Measurements from ENCODE around the gene ITGB4. TPM values are rescaled to one million over a fixed set of nuclear protein-coding genes. Genes with fewer than 3 reads are reported as not detected.

The ITGB4 gene
- total and polyA plus RNA-seq, 2 of the 13 experiments (the other 11 are each of a cell fraction or from before 2014, with no cell fraction given), result 6.9 to 14.5 TPM

DNA sequence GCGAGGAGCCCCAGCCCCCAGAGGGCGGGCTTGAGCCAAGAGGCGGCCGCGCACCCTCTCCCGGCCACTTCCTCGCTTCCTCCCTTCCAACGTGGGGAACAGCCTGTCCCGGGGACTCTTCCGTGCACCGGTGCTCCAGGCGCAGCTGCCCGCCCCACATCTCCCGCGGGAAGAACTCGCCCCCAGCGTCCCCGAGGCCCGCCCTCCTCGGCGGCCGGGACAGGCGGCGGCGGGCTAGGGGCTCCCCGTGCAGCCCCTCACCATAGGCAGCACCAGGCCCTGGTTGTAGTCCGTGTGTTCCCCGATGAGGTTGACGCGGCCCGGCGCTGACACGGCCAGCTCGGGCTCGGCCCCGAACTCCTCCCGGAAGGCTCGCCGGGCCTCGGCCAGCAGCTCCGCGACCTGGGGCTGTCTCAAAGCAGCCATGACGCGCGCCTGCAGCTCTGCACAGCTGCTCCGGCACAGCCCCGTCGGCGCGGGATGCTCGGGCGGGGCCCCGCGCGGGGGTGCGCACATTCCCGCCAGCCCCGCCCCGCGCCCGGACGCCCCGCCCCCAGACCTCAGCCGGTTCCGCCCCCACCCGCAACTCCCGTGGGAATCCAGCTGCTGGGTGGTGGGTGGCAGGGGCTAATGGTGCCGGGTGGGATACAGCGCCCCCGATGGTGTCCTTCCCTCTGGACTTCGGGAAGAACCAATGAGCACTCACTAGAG is 43.6 kb downstream of the ITGB4 start, which contains the start of gene GALK1 (continued):
- TF ChIP-seq, protein P1, sequence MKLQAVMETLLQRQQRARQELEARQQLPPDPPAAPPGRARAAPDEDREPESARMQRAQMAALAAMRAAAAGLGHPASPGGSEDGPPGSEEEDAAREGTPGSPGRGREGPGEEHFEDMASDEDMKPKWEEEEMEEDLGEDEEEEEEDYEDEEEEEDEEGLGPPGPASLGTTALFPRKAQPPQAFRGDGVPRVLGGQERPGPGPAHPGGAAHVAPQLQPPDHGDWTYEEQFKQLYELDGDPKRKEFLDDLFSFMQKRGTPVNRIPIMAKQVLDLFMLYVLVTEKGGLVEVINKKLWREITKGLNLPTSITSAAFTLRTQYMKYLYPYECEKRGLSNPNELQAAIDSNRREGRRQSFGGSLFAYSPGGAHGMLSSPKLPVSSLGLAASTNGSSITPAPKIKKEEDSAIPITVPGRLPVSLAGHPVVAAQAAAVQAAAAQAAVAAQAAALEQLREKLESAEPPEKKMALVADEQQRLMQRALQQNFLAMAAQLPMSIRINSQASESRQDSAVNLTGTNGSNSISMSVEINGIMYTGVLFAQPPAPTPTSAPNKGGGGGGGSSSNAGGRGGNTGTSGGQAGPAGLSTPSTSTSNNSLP (IDR thresholded peaks at IDR 0.05; ENCODE audit: low read depth, low read length), result no peak
- 0 out of 2 replicates have a peak, but pooled peaks have one; percentile 32 for TF ChIP-seq CAMTA2 (CRISPR knock-in tag; IDR thresholded peaks at IDR 0.05; ENCODE audit: borderline replicate concordance)
- peak; percentile 65 for TF ChIP-seq HNRNPK (IDR thresholded peaks at IDR 0.05; ENCODE audit: low read depth, low read length, poor library complexity, severe bottlenecking)
- peak; percentile 61 for TF ChIP-seq ZBTB43 (CRISPR knock-in tag; conservative IDR thresholded peaks at IDR 0.05)
- peak; percentile 90; the same call in 1 of the 2 replicates for TF ChIP-seq ZMYM2 (CRISPR knock-in tag; IDR thresholded peaks at IDR 0.05)
- no peak for TF ChIP-seq ZNF24 (IDR thresholded peaks at IDR 0.05)
- no peak; the same call in 1 of the 2 replicates for TF ChIP-seq PITX1 (CRISPR knock-in tag; IDR thresholded peaks at IDR 0.05)
- 0 out of 2 replicates have a peak, but pooled peaks have one; percentile 29 for TF ChIP-seq ZNF607 (CRISPR knock-in tag; IDR thresholded peaks at IDR 0.05; ENCODE audit: borderline replicate concordance)
- TF ChIP-seq, protein P2, sequence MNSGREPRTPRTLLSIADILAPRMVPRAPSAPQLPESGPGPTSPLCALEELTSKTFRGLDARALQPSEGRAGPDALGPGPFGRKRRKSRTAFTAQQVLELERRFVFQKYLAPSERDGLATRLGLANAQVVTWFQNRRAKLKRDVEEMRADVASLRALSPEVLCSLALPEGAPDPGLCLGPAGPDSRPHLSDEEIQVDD (CRISPR knock-in tag; IDR thresholded peaks at IDR 0.05; ENCODE audit: borderline replicate concordance), result 0 out of 2 replicates have a peak, but pooled peaks have one; percentile 7
- TF ChIP-seq IRX3 (CRISPR knock-in tag; IDR thresholded peaks at IDR 0.05; ENCODE audit: borderline replicate concordance, low read depth), result no peak
- no peak for TF ChIP-seq GABPA (IDR thresholded peaks at IDR 0.05; ENCODE audit: low read depth, low read length)
- no peak for TF ChIP-seq GABPA (CRISPR knock-in tag; IDR thresholded peaks at IDR 0.05; ENCODE audit: low read depth)
- TF ChIP-seq, protein P3, sequence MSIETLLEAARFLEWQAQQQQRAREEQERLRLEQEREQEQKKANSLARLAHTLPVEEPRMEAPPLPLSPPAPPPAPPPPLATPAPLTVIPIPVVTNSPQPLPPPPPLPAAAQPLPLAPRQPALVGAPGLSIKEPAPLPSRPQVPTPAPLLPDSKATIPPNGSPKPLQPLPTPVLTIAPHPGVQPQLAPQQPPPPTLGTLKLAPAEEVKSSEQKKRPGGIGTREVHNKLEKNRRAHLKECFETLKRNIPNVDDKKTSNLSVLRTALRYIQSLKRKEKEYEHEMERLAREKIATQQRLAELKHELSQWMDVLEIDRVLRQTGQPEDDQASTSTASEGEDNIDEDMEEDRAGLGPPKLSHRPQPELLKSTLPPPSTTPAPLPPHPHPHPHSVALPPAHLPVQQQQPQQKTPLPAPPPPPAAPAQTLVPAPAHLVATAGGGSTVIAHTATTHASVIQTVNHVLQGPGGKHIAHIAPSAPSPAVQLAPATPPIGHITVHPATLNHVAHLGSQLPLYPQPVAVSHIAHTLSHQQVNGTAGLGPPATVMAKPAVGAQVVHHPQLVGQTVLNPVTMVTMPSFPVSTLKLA (IDR thresholded peaks at IDR 0.05), result no peak
- TF ChIP-seq, protein P4, sequence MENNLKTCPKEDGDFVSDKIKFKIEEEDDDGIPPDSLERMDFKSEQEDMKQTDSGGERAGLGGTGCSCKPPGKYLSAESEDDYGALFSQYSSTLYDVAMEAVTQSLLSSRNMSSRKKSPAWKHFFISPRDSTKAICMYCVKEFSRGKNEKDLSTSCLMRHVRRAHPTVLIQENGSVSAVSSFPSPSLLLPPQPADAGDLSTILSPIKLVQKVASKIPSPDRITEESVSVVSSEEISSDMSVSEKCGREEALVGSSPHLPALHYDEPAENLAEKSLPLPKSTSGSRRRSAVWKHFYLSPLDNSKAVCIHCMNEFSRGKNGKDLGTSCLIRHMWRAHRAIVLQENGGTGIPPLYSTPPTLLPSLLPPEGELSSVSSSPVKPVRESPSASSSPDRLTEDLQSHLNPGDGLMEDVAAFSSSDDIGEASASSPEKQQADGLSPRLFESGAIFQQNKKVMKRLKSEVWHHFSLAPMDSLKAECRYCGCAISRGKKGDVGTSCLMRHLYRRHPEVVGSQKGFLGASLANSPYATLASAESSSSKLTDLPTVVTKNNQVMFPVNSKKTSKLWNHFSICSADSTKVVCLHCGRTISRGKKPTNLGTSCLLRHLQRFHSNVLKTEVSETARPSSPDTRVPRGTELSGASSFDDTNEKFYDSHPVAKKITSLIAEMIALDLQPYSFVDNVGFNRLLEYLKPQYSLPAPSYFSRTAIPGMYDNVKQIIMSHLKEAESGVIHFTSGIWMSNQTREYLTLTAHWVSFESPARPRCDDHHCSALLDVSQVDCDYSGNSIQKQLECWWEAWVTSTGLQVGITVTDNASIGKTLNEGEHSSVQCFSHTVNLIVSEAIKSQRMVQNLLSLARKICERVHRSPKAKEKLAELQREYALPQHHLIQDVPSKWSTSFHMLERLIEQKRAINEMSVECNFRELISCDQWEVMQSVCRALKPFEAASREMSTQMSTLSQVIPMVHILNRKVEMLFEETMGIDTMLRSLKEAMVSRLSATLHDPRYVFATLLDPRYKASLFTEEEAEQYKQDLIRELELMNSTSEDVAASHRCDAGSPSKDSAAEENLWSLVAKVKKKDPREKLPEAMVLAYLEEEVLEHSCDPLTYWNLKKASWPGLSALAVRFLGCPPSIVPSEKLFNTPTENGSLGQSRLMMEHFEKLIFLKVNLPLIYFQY (CRISPR knock-in tag; IDR thresholded peaks at IDR 0.05; ENCODE audit: borderline replicate concordance), result no peak
- TF ChIP-seq PTBP1 (IDR thresholded peaks at IDR 0.05; ENCODE audit: low read depth, low read length, poor library complexity, severe bottlenecking), result peak; percentile 81
- peak; percentile 44 for TF ChIP-seq STAG1 (CRISPR knock-in tag; IDR thresholded peaks at IDR 0.05)
- TF ChIP-seq MAZ (IDR thresholded peaks at IDR 0.05; ENCODE audit: borderline replicate concordance, low read depth, low read length), result no peak; the same call in 1 of the 2 replicates
- TF ChIP-seq MAZ (CRISPR knock-in tag; IDR thresholded peaks at IDR 0.05; ENCODE audit: low read depth), result no peak; the same call in 1 of the 2 replicates
- TF ChIP-seq ZNF616 (CRISPR knock-in tag; IDR thresholded peaks at IDR 0.05; ENCODE audit: low read depth), result peak; percentile 28; the same call in 1 of the 2 replicates
- TF ChIP-seq CBX5 (CRISPR knock-in tag; IDR thresholded peaks at IDR 0.05; ENCODE audit: borderline replicate concordance), result 0 out of 2 replicates have a peak, but pooled peaks have one; percentile 6
